Gastrocnemius medialis (tissue), 4 donors: Measurements from ENCODE around the gene MRPS31. TPM values are rescaled to one million over a fixed set of nuclear protein-coding genes. Genes with fewer than 3 reads are reported as not detected.
A peak's percentile ranks its signal among the peaks of the same experiment; 100 is the strongest.

Source experiments
- ATAC-seq, 2 donors: fragments of 150-250 bp; one replicate each; pipeline ENCODE4 v1.9.1; 2016
- DNase-seq, 2 donors: peaks; one replicate each; pipeline ENCODE4 v3.0.0-alpha.2; 2019
- H3K27ac ChIP-seq, 4 donors: fragments of 200-600 bp; sonication (generic); 1 replicate in 1 of 4; 2 replicates in 3 of 4; pipeline ENCODE4 v1.5.1; 2016 to 2018; ENCODE audit warnings: mild to moderate bottlenecking in 2 of 4, moderate library complexity in 1 of 4
- H3K27me3 ChIP-seq, 3 donors: fragments of 200-600 bp; sonication (generic) in 2 of 3; 1 replicate in 1 of 3; 2 replicates in 2 of 3; pipeline versions ENCODE4 v1.5.1 to v1.6.0; 2016 to 2019; ENCODE audit warnings: mild to moderate bottlenecking in 1 of 3, moderate library complexity in 1 of 3
- H3K36me3 ChIP-seq, 2 donors: fragments of 200-600 bp; sonication (generic) in 1 of 2; one replicate each; pipeline ENCODE4 v1.5.1; 2017 to 2018
- H3K4me1 ChIP-seq, 2 donors: fragments of 200-600 bp; sonication (generic) in 1 of 2; one replicate each; pipeline ENCODE4 v1.5.1; 2016 to 2017; ENCODE audit warnings: mild to moderate bottlenecking in 2 of 2
- H3K4me3 ChIP-seq, 4 donors: fragments of 200-600 bp; sonication (generic) in 3 of 4; 1 replicate in 1 of 4; 2 replicates in 3 of 4; pipeline ENCODE4 v1.5.1; 2016 to 2019; ENCODE audit warnings: mild to moderate bottlenecking in 2 of 4
- H3K9me3 ChIP-seq, 3 donors: fragments of 200-600 bp; sonication (generic) in 2 of 3; 1 replicate in 1 of 3; 2 replicates in 2 of 3; pipeline ENCODE4 v1.5.1; 2016 to 2019
- CTCF ChIP-seq, 5 experiments: fragments of 450-650 bp in 3 of 5; fragments of 200-600 bp in 2 of 5; sonication (generic) in 2 of 5; IDR thresholded peaks in 4 of 5; conservative IDR thresholded peaks in 1 of 5; 1 replicate in 4 of 5; 2 replicates in 1 of 5; pipeline ENCODE4 v1.5.1; 2016 to 2019; ENCODE audit warnings: antibody characterized with exemption in 5 of 5, mild to moderate bottlenecking in 3 of 5, moderate library complexity in 3 of 5
- POLR2A ChIP-seq, 2 donors: fragments of 450-650 bp; IDR thresholded peaks; one replicate each; pipeline ENCODE4 v1.6.1; 2017; ENCODE audit warnings: antibody characterized with exemption in 2 of 2, mild to moderate bottlenecking in 2 of 2, moderate library complexity in 2 of 2
- in situ Hi-C, 4 donors: fragments of 200-750 bp; cut with MboI; loops; one replicate each; pipeline versions ENCODE4 v1.15.0 to v1.8.0; 2017; ENCODE audit warnings: low sequenced_read_pairs in 4 of 4
- intact Hi-C: fragments of 100-400 bp; cut with DNase I; formaldehyde crosslinking; loops from one replicate; pipeline ENCODE4 v1.15.1; 2023; ENCODE audit warnings: low total_unique reads
- total RNA-seq, 4 donors: library from RNA; depleted of rRNA; stranded (reverse); fragments of >200 nt; gene quantifications; one replicate each; pipeline versions ENCODE4 v1.1.0 to v1.2.3, GENCODE V29; 2016

MRPS31 gene
- total RNA-seq, 4 donors from 2014 or later = 21.0 to 29.5 (median 24.8) TPM

GRCh38 chr13:40813667-40814454 lies 42.9 kb upstream of the MRPS31 start:
- no peak overlapping the region for H3K4me3 ChIP-seq
- H3K4me1 ChIP-seq = no peaks in the 10 kb centered on the region
- no peak for ATAC-seq
- intact Hi-C loops = no loop called here
- DNase-seq = no peak
- H3K9me3 ChIP-seq = no peaks in the 10 kb centered on the region
- H3K27me3 ChIP-seq = no peaks in the 10 kb centered on the region
- peaks cover 0 to 19% of the 10 kb centered on the region in 2 donors for H3K36me3 ChIP-seq
- no peak overlapping the region for H3K27ac ChIP-seq
- in situ Hi-C loops = no loop called here
- no peak for TF ChIP-seq POLR2A (IDR thresholded peaks at IDR 0.05)
- peak in 2 of 5 experiments; percentile 26 to 42 for TF ChIP-seq CTCF (IDR thresholded peaks at IDR 0.05 in 4 of 5, conservative IDR thresholded peaks at IDR 0.05 in 1 of 5)

- no peak overlapping the region for H3K4me3 ChIP-seq
- intact Hi-C loops (no loop called here), in situ Hi-C loops (no loop called here)
- no peak overlapping the region for H3K27ac ChIP-seq
- H3K4me1 ChIP-seq = no peaks in the 10 kb centered on the region
- peaks cover 0 to 22% of the 10 kb centered on the region in 2 donors for H3K36me3 ChIP-seq
- ATAC-seq (no peak), DNase-seq (no peak)
- no peaks in the 10 kb centered on the region for H3K27me3 ChIP-seq
- H3K9me3 ChIP-seq = no peaks in the 10 kb centered on the region
- TF ChIP-seq POLR2A (IDR thresholded peaks at IDR 0.05) (no peak), CTCF (IDR thresholded peaks at IDR 0.05 in 4 of 5, conservative IDR thresholded peaks at IDR 0.05 in 1 of 5) (no peak)
Measured at GRCh38 chr13:40812724-40813445, 41.9 kb upstream of the MRPS31 start.

- H3K36me3 ChIP-seq = peaks cover 0 to 25% of the 10 kb centered on the region in 2 donors
- no peaks in the 10 kb centered on the region for H3K9me3 ChIP-seq
- DNase-seq (no peak), ATAC-seq (no peak)
- H3K4me3 ChIP-seq = no peak overlapping the region
- in situ Hi-C loops = no loop called here
- H3K27ac ChIP-seq = no peak overlapping the region
- intact Hi-C loops = no loop called here
- no peaks in the 10 kb centered on the region for H3K4me1 ChIP-seq
- TF ChIP-seq POLR2A (IDR thresholded peaks at IDR 0.05) = no peak
- no peak for TF ChIP-seq CTCF (IDR thresholded peaks at IDR 0.05 in 4 of 5, conservative IDR thresholded peaks at IDR 0.05 in 1 of 5)
- no peaks in the 10 kb centered on the region for H3K27me3 ChIP-seq
Measured at GRCh38 chr13:40812102-40812501, 41.1 kb upstream of the MRPS31 start.

GRCh38 chr13:40809471-40809870 lies 38.5 kb upstream of the MRPS31 start:
- in situ Hi-C loops = no loop called here

More at GRCh38 chr13:40809471-40809870, 38.5 kb upstream of the MRPS31 start:
- no peak for TF ChIP-seq POLR2A (IDR thresholded peaks at IDR 0.05)
- no peak for TF ChIP-seq CTCF (IDR thresholded peaks at IDR 0.05 in 4 of 5, conservative IDR thresholded peaks at IDR 0.05 in 1 of 5)
- H3K4me1 ChIP-seq = no peaks in the 10 kb centered on the region
- H3K36me3 ChIP-seq = peaks cover 0 to 40% of the 10 kb centered on the region in 2 donors
- ATAC-seq (no peak), DNase-seq (no peak)
- H3K9me3 ChIP-seq = no peaks in the 10 kb centered on the region
- H3K4me3 ChIP-seq = no peak overlapping the region
- no peaks in the 10 kb centered on the region for H3K27me3 ChIP-seq
- no peak overlapping the region for H3K27ac ChIP-seq
- intact Hi-C loops = no loop called here
